H9 (cell line): ENCODE measurements around the gene MRPL36. TPM values are rescaled to one million over a fixed set of nuclear protein-coding genes. Genes with fewer than 3 reads are reported as not detected.
A peak's percentile ranks its signal among the peaks of the same experiment; 100 is the strongest.

Experiments used
- DNase-seq: peaks from one replicate; pipeline ENCODE4 v3.0.0-alpha.2; 2017
- H2AFZ ChIP-seq: one replicate; pipeline ENCODE4 v1.6.1; 2013; ENCODE audit warnings: mild to moderate bottlenecking, low read length, control low read depth, moderate library complexity
- H2AK5ac ChIP-seq: 2 replicates; pipeline ENCODE4 v1.6.1; 2013; ENCODE audit warnings: low read length, control low read depth, mixed read lengths; ENCODE audit not compliant: insufficient read length
- H2BK120ac ChIP-seq: one replicate; pipeline ENCODE4 v1.6.1; 2013; ENCODE audit warnings: low read depth, mild to moderate bottlenecking, low read length, control low read depth, inconsistent platforms; ENCODE audit not compliant: poor library complexity, severe bottlenecking
- H2BK12ac ChIP-seq: 2 replicates; pipeline ENCODE4 v1.6.1; 2013; ENCODE audit warnings: low read length, control low read depth, mixed read lengths, low read depth; ENCODE audit not compliant: insufficient read length
- H2BK15ac ChIP-seq: 2 replicates; pipeline ENCODE4 v1.6.1; 2013; ENCODE audit warnings: low read depth, low read length, control low read depth
- H2BK20ac ChIP-seq: one replicate; pipeline ENCODE4 v1.6.1; 2013; ENCODE audit warnings: low read depth, mild to moderate bottlenecking, low read length, control low read depth, inconsistent platforms; ENCODE audit not compliant: poor library complexity, severe bottlenecking
- H2BK5ac ChIP-seq: 2 replicates; pipeline ENCODE4 v1.6.1; 2013; ENCODE audit warnings: low read length, control low read depth, mixed read lengths; ENCODE audit not compliant: insufficient read length
- H3K14ac ChIP-seq: 2 replicates; pipeline ENCODE4 v1.6.1; 2013; ENCODE audit warnings: low read length, control low read depth; ENCODE audit not compliant: insufficient read depth
- H3K18ac ChIP-seq: 2 replicates; pipeline ENCODE4 v1.6.1; 2013; ENCODE audit warnings: low read depth, mild to moderate bottlenecking, mixed read lengths, low read length, control low read depth; ENCODE audit not compliant: insufficient read length
- H3K23ac ChIP-seq: 2 replicates; pipeline ENCODE4 v1.6.1; 2013; ENCODE audit warnings: low read length, control low read depth, mixed read lengths, low read depth; ENCODE audit not compliant: insufficient read length
- H3K23me2 ChIP-seq: 2 replicates; pipeline ENCODE4 v1.6.1; 2013; ENCODE audit warnings: low read depth, mild to moderate bottlenecking, mixed read lengths, low read length, control low read depth; ENCODE audit not compliant: insufficient read length, poor library complexity, severe bottlenecking
- H3K27ac ChIP-seq: 2 replicates; pipeline ENCODE4 v1.5.1; 2013; ENCODE audit warnings: low read length, control low read depth, mixed read lengths, low read depth; ENCODE audit not compliant: insufficient read length
- H3K27me3 ChIP-seq: 2 replicates; pipeline ENCODE4 v1.6.1; 2013; ENCODE audit warnings: low read length, control low read depth, inconsistent platforms; ENCODE audit not compliant: insufficient read depth
- H3K4ac ChIP-seq: 2 replicates; pipeline ENCODE4 v1.6.1; 2013; ENCODE audit warnings: low read depth, mild to moderate bottlenecking, control low read depth, inconsistent platforms, low read length, moderate library complexity
- H3K4me1 ChIP-seq: 2 replicates; pipeline ENCODE4 v1.6.1; 2013; ENCODE audit warnings: low read length, control low read depth, inconsistent platforms; ENCODE audit not compliant: insufficient read depth
- H3K4me2 ChIP-seq: 2 replicates; pipeline ENCODE4 v1.6.1; 2013; ENCODE audit warnings: low read length, control low read depth, mixed read lengths; ENCODE audit not compliant: insufficient read length, insufficient read depth
- H3K56ac ChIP-seq: 2 replicates; pipeline ENCODE4 v1.6.1; 2013; ENCODE audit warnings: low read depth, mild to moderate bottlenecking, mixed read lengths, low read length, control low read depth; ENCODE audit not compliant: insufficient read length
- H3K79me1 ChIP-seq: 2 replicates; pipeline ENCODE4 v1.6.1; 2013; ENCODE audit warnings: low read depth, mild to moderate bottlenecking, moderate library complexity, low read length, control low read depth, inconsistent platforms; ENCODE audit not compliant: insufficient read depth, poor library complexity, severe bottlenecking
- H3K79me2 ChIP-seq: 2 replicates; pipeline ENCODE4 v1.6.1; 2013; ENCODE audit warnings: low read length, control low read depth, inconsistent platforms; ENCODE audit not compliant: insufficient read depth
- H3K9ac ChIP-seq: 2 replicates; pipeline ENCODE4 v1.6.1; 2013; ENCODE audit warnings: low read length, control low read depth, mixed read lengths; ENCODE audit not compliant: insufficient read length; ENCODE audit errors: extremely low read depth
- H3K9me3 ChIP-seq: one replicate; pipeline ENCODE4 v1.6.1; 2013; ENCODE audit warnings: low read depth, low read length, inconsistent platforms; ENCODE audit not compliant: control insufficient read depth
- H3T11ph ChIP-seq: one replicate; pipeline ENCODE4 v1.6.1; 2013; ENCODE audit warnings: mild to moderate bottlenecking, low read length, control low read depth, inconsistent platforms
- H4K20me1 ChIP-seq: one replicate; pipeline ENCODE4 v1.6.1; 2013; ENCODE audit not compliant: control insufficient read depth, insufficient read length, insufficient read depth
- H4K5ac ChIP-seq: 2 replicates; pipeline ENCODE4 v1.6.1; 2013; ENCODE audit warnings: low read depth, mild to moderate bottlenecking, mixed read lengths, low read length, control low read depth; ENCODE audit not compliant: insufficient read length
- H4K8ac ChIP-seq: replicated peaks from 2 replicates; pipeline ENCODE4 v1.6.1; 2013; ENCODE audit warnings: low read length, control low read depth, mixed read lengths, low read depth; ENCODE audit not compliant: insufficient read length
- H4K91ac ChIP-seq: 2 replicates; pipeline ENCODE4 v1.6.1; 2013; ENCODE audit warnings: low read depth, mild to moderate bottlenecking, moderate library complexity, mixed read lengths, low read length, control low read depth; ENCODE audit not compliant: insufficient read length
- H3K27ac Mint-ChIP-seq, 3 experiments: 2 replicates in 2 of 3; 3 replicates in 1 of 3; pipeline ENCODE4 v1.8.0; 2020 to 2021; ENCODE audit warnings: mixed read lengths in 3 of 3, mild to moderate bottlenecking in 1 of 3, moderate library complexity in 1 of 3
- H3K27me3 Mint-ChIP-seq: 2 replicates; pipeline ENCODE4 v1.8.0; 2021; ENCODE audit warnings: low read depth, mild to moderate bottlenecking, moderate library complexity, mixed read lengths
- H3K36me3 Mint-ChIP-seq, 3 experiments: 2 replicates in 2 of 3; 3 replicates in 1 of 3; pipeline ENCODE4 v1.8.0; 2020 to 2021; ENCODE audit warnings: low read depth in 3 of 3, mixed read lengths in 3 of 3; ENCODE audit not compliant: insufficient read depth in 1 of 3
- H3K4me1 Mint-ChIP-seq, 2 experiments: 2 replicates each; pipeline ENCODE4 v1.8.0; 2020; ENCODE audit warnings: mixed read lengths in 2 of 2
- H3K4me3 Mint-ChIP-seq, 2 experiments: 2 replicates in 1 of 2; 3 replicates in 1 of 2; pipeline ENCODE4 v1.8.0; 2020 to 2021; ENCODE audit warnings: mild to moderate bottlenecking in 2 of 2, mixed read lengths in 2 of 2, moderate library complexity in 1 of 2
- H3K9me3 Mint-ChIP-seq, 2 experiments: 2 replicates in 1 of 2; 3 replicates in 1 of 2; pipeline ENCODE4 v1.8.0; 2020; ENCODE audit warnings: mild to moderate bottlenecking in 2 of 2, mixed read lengths in 2 of 2, moderate library complexity in 1 of 2
- WGBS: extraction: QIAGEN DNeasy Blood & Tissue Kit; methylation state at CpG from one replicate; pipeline ENCODE4 v1.1.7; 2013; ENCODE audit warnings: missing lambda C conversion rate, low lambda C conversion rate, mixed read lengths; ENCODE audit not compliant: insufficient read length; ENCODE audit errors: extremely low coverage; 5-methylcytosine and 5-hydroxymethylcytosine counted together
- total RNA-seq: library from RNA; stranded (reverse); gene quantifications from 2 replicates; pipeline ENCODE4 v1.2.1, GENCODE V29; 2021
- TF ChIP-seq, protein P1 (sequence below): fragments of 200-600 bp; sonication (generic); conservative IDR thresholded peaks from 3 replicates; pipeline ENCODE4 v1.8.0; 2021; ENCODE audit warnings: antibody characterized with exemption, mild to moderate bottlenecking

The MRPL36 gene
- total RNA-seq, 1 experiment from 2014 or later, result 67.3 TPM

DNA sequence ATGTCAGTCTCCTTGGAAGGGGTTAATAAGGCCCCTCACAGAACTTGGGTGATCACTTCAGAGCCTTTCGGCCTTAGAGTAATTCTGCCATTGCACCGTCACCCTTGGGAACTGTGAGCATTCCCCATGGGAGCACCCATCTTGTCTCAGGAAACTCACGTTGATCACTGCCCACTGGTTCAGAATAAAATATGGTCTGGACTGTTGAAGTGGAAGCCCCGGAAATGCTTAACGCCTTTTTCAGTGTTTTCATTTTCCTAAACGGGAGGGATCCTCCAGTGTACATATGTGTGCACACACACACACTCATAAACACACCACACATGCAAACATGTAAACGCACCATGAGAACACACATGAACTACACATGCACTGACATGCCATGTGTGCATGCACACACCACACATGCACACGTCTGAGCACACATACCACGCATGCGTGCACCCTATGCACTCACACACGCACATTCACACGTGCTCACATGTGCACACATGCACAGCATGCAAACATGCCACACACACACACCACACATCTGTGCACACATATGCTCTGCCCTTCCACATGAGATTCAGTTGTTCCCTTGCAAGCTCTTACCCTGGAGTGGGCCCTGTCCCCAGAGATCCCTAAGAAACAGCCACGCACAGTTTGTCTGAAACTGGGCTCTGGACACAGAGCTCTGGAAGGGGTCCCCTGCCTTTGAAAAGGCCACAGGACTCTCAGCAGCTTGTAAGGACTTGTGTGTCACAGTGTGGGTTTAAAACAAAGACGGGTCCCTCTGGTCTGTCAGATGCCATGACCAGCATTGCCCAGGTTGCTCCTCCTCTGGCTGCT is 17.0 kb downstream of the MRPL36 start:
- no peak overlapping the region for H3K4me2 ChIP-seq
- H3K23me2 ChIP-seq, result peaks cover 2% of the 10 kb centered on the region
- H2BK20ac ChIP-seq, result no peak overlapping the region
- H4K8ac ChIP-seq, result no peak overlapping the region
- H3K27me3 Mint-ChIP-seq, result no peaks in the 10 kb centered on the region; the same call in 1 of the 2 replicates
- H2AK5ac ChIP-seq, result no peak overlapping the region
- no peak overlapping the region for H3K56ac ChIP-seq
- no peaks in the 10 kb centered on the region for H3K79me2 ChIP-seq
- no peaks in the 10 kb centered on the region for H3K36me3 Mint-ChIP-seq
- no peak overlapping the region for H4K91ac ChIP-seq
- H2BK15ac ChIP-seq, result no peak overlapping the region
- no peak overlapping the region for H2BK5ac ChIP-seq
- no peaks in the 10 kb centered on the region for H3K4me1 ChIP-seq
- WGBS, result no CpG with 5 or more reads among the region's 14 CpGs
- no peak overlapping the region for H3K27ac ChIP-seq
- no peak overlapping the region for H2BK120ac ChIP-seq
- H3K79me1 ChIP-seq, result no peaks in the 10 kb centered on the region
- no peak overlapping the region for H2BK12ac ChIP-seq
- H3K4me3 Mint-ChIP-seq, result no peak overlapping the region
- H4K5ac ChIP-seq, result no peak overlapping the region
- H3T11ph ChIP-seq, result no peak overlapping the region
- no peak overlapping the region for H2AFZ ChIP-seq
- no peak for DNase-seq
- no peak overlapping the region for H3K23ac ChIP-seq
- no peak overlapping the region for H3K4ac ChIP-seq
- no peaks in the 10 kb centered on the region; a peak in 1 of 4 replicates for H3K4me1 Mint-ChIP-seq
- no peaks in the 10 kb centered on the region for H3K9me3 ChIP-seq
- no peak overlapping the region for H3K9ac ChIP-seq
- H3K14ac ChIP-seq, result no peak overlapping the region
- TF ChIP-seq, protein P1, sequence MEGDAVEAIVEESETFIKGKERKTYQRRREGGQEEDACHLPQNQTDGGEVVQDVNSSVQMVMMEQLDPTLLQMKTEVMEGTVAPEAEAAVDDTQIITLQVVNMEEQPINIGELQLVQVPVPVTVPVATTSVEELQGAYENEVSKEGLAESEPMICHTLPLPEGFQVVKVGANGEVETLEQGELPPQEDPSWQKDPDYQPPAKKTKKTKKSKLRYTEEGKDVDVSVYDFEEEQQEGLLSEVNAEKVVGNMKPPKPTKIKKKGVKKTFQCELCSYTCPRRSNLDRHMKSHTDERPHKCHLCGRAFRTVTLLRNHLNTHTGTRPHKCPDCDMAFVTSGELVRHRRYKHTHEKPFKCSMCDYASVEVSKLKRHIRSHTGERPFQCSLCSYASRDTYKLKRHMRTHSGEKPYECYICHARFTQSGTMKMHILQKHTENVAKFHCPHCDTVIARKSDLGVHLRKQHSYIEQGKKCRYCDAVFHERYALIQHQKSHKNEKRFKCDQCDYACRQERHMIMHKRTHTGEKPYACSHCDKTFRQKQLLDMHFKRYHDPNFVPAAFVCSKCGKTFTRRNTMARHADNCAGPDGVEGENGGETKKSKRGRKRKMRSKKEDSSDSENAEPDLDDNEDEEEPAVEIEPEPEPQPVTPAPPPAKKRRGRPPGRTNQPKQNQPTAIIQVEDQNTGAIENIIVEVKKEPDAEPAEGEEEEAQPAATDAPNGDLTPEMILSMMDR, result no peak
- H3K18ac ChIP-seq, result no peak overlapping the region
- H3K27me3 ChIP-seq, result no peaks in the 10 kb centered on the region
- no peaks in the 10 kb centered on the region; a peak in 1 of 5 replicates for H3K9me3 Mint-ChIP-seq
- H4K20me1 ChIP-seq, result no peaks in the 10 kb centered on the region
- peak overlapping the region in 1 of 3 experiments; percentile 59; a peak in 1 of 7 replicates for H3K27ac Mint-ChIP-seq
